Panc1 (cell line): ENCODE data around the gene ZNF507.
"Not testable (repeated sequence)": the region's sequence is repeated elsewhere in the genome, so short reads cannot be mapped to it uniquely, and the experiment has no call there.

ENCODE experiments used
- POLR2AphosphoS5 ChIP-seq: IDR thresholded peaks from 2 replicates; pipeline ENCODE4 v1.6.1; 2012; ENCODE audit warnings: mild to moderate bottlenecking, low read depth, low read length, moderate library complexity
- REST ChIP-seq, 2 experiments: IDR thresholded peaks; 2 replicates each; pipeline ENCODE4 v1.6.1; 2011 to 2012; ENCODE audit warnings: low read depth in 2 of 2, control low read depth in 1 of 2, low read length in 1 of 2, mild to moderate bottlenecking in 1 of 2, moderate library complexity in 1 of 2; ENCODE audit not compliant: insufficient read depth in 1 of 2
- SIN3A ChIP-seq: IDR thresholded peaks from 2 replicates; pipeline ENCODE4 v1.6.1; 2012; ENCODE audit warnings: low read depth, mild to moderate bottlenecking, low read length, moderate library complexity, borderline replicate concordance; ENCODE audit not compliant: insufficient read depth
- TCF7L2 ChIP-seq: IDR thresholded peaks from 2 replicates; pipeline ENCODE4 v1.6.1; 2011; ENCODE audit warnings: mild to moderate bottlenecking, low read depth, low read length, inconsistent platforms
- TF ChIP-seq, protein P1 (sequence below): fragments of 450-650 bp; IDR thresholded peaks from 2 replicates; pipeline ENCODE4 v1.5.1; 2017; ENCODE audit warnings: mild to moderate bottlenecking

- TF ChIP-seq, protein P1, sequence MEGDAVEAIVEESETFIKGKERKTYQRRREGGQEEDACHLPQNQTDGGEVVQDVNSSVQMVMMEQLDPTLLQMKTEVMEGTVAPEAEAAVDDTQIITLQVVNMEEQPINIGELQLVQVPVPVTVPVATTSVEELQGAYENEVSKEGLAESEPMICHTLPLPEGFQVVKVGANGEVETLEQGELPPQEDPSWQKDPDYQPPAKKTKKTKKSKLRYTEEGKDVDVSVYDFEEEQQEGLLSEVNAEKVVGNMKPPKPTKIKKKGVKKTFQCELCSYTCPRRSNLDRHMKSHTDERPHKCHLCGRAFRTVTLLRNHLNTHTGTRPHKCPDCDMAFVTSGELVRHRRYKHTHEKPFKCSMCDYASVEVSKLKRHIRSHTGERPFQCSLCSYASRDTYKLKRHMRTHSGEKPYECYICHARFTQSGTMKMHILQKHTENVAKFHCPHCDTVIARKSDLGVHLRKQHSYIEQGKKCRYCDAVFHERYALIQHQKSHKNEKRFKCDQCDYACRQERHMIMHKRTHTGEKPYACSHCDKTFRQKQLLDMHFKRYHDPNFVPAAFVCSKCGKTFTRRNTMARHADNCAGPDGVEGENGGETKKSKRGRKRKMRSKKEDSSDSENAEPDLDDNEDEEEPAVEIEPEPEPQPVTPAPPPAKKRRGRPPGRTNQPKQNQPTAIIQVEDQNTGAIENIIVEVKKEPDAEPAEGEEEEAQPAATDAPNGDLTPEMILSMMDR, result not testable (repeated sequence)
- TF ChIP-seq POLR2AphosphoS5; TCF7L2; REST (IDR thresholded peaks at IDR 0.05; ENCODE audit: insufficient read depth in 1 of 2, low read depth in 2 of 2, low read length in 1 of 2); SIN3A: not testable (repeated sequence)
Measured at GRCh38 chr19:32374362-32374761, 29.0 kb downstream of the ZNF507 start.
